SK-N-MC (cell line): ENCODE data around the gene BEND4.
A peak's percentile ranks its signal among the peaks of the same experiment; 100 is the strongest.

ENCODE experiments used
- EZH2 ChIP-seq: fragments of 200-600 bp; sonication (generic); IDR thresholded peaks from one replicate; pipeline ENCODE4 v1.6.1; 2017; ENCODE audit warnings: antibody characterized with exemption
- POLR2AphosphoS5 ChIP-seq: IDR thresholded peaks from 2 replicates; pipeline ENCODE4 v1.6.1; 2012; ENCODE audit warnings: mild to moderate bottlenecking, low read depth, low read length, borderline replicate concordance

GRCh38 chr4:42150653-42151567, 1.5 kb downstream of the BEND4 start:
- TF ChIP-seq EZH2 (peak; percentile 79), POLR2AphosphoS5 (no peak)
